ENCODE measurements around the gene TMA7.
"Not testable (repeated sequence)": the region's sequence is repeated elsewhere in the genome, so short reads cannot be mapped to it uniquely, and the experiment has no call there.

TMA7 gene

GRCh38 chr3:48459773-48460516 lies 19.9 kb downstream of the TMA7 start:
- Histone ChIP-seq H3K4me2 (ENCODE audit: low read depth, low read length) (no peak overlapping the region), H3K4me1 (ENCODE audit: low read length) (no peaks in the 10 kb centered on the region), H3K9me3 (replicated peaks; ENCODE audit: insufficient read depth, low read length) (no peaks in the 10 kb centered on the region), H3F3A (ENCODE audit: insufficient read depth, low read length) (no peaks in the 10 kb centered on the region), H3K27ac (ENCODE audit: low read length) (no peak overlapping the region), H3K9me2 (replicated peaks; ENCODE audit: insufficient read depth, low read length) (no peaks in the 10 kb centered on the region), H2AFZ (ENCODE audit: low read length) (no peak overlapping the region), H3K27me3 (replicated peaks; ENCODE audit: insufficient read depth, low read length) (no peaks in the 10 kb centered on the region), H4K20me1 (ENCODE audit: insufficient read depth, low read length) (no peaks in the 10 kb centered on the region), H3K36me3 (replicated peaks; ENCODE audit: insufficient read depth, low read length) (peaks cover 4% of the 10 kb centered on the region), H3K4me3 (ENCODE audit: low read length) (no peak overlapping the region), H3K9ac (ENCODE audit: low read length) (no peak overlapping the region), H3K79me2 (ENCODE audit: low read length) (no peaks in the 10 kb centered on the region)
- no peak for TF ChIP-seq EZH2phosphoT487 (IDR thresholded peaks at IDR 0.05; ENCODE audit: low read length)
- TF ChIP-seq, protein P1, sequence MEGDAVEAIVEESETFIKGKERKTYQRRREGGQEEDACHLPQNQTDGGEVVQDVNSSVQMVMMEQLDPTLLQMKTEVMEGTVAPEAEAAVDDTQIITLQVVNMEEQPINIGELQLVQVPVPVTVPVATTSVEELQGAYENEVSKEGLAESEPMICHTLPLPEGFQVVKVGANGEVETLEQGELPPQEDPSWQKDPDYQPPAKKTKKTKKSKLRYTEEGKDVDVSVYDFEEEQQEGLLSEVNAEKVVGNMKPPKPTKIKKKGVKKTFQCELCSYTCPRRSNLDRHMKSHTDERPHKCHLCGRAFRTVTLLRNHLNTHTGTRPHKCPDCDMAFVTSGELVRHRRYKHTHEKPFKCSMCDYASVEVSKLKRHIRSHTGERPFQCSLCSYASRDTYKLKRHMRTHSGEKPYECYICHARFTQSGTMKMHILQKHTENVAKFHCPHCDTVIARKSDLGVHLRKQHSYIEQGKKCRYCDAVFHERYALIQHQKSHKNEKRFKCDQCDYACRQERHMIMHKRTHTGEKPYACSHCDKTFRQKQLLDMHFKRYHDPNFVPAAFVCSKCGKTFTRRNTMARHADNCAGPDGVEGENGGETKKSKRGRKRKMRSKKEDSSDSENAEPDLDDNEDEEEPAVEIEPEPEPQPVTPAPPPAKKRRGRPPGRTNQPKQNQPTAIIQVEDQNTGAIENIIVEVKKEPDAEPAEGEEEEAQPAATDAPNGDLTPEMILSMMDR (IDR thresholded peaks at IDR 0.05; ENCODE audit: low read length): no peak
- no peak for TF ChIP-seq EZH2 (optimal IDR thresholded peaks at IDR 0.05; ENCODE audit: low read depth, low read length)
- no peak for DNase-seq

GRCh38 chr3:48460517-48460902 lies 20.5 kb downstream of the TMA7 start:
- Histone ChIP-seq H3K9ac (ENCODE audit: low read length) (no peak overlapping the region), H2AFZ (ENCODE audit: low read length) (no peak overlapping the region)

GRCh38 chr3:48461767-48462166 lies 21.7 kb downstream of the TMA7 start:
- H2AFZ ChIP-seq (ENCODE audit: low read length); H3K79me2 ChIP-seq (ENCODE audit: low read length); H3K27me3 ChIP-seq (replicated peaks; ENCODE audit: insufficient read depth, low read length); H3K27ac ChIP-seq (ENCODE audit: low read length); H3K4me1 ChIP-seq (ENCODE audit: low read length); H3K9me3 ChIP-seq (replicated peaks; ENCODE audit: insufficient read depth, low read length); DNase-seq; H3K9ac ChIP-seq (ENCODE audit: low read length); H3F3A ChIP-seq (ENCODE audit: insufficient read depth, low read length); H3K36me3 ChIP-seq (replicated peaks; ENCODE audit: insufficient read depth, low read length); H3K4me2 ChIP-seq (ENCODE audit: low read depth, low read length); H3K9me2 ChIP-seq (replicated peaks; ENCODE audit: insufficient read depth, low read length); H4K20me1 ChIP-seq (ENCODE audit: insufficient read depth, low read length); H3K4me3 ChIP-seq (ENCODE audit: low read length): not testable (repeated sequence)

More at GRCh38 chr3:48460517-48460902, 20.5 kb downstream of the TMA7 start:
- Histone ChIP-seq H3K9me3 (replicated peaks; ENCODE audit: insufficient read depth, low read length) (no peaks in the 10 kb centered on the region), H3K9me2 (replicated peaks; ENCODE audit: insufficient read depth, low read length) (no peaks in the 10 kb centered on the region), H3K4me1 (ENCODE audit: low read length) (peaks cover 3% of the 10 kb centered on the region), H3F3A (ENCODE audit: insufficient read depth, low read length) (no peaks in the 10 kb centered on the region), H3K4me2 (ENCODE audit: low read depth, low read length) (no peak overlapping the region), H3K27ac (ENCODE audit: low read length) (no peak overlapping the region), H3K27me3 (replicated peaks; ENCODE audit: insufficient read depth, low read length) (no peaks in the 10 kb centered on the region), H3K36me3 (replicated peaks; ENCODE audit: insufficient read depth, low read length) (peaks cover 4% of the 10 kb centered on the region), H3K79me2 (ENCODE audit: low read length) (no peaks in the 10 kb centered on the region), H4K20me1 (ENCODE audit: insufficient read depth, low read length) (no peaks in the 10 kb centered on the region), H3K4me3 (ENCODE audit: low read length) (no peak overlapping the region)
- no peak for DNase-seq
- TF ChIP-seq, protein P1 (IDR thresholded peaks at IDR 0.05; ENCODE audit: low read length): no peak
- TF ChIP-seq EZH2 (optimal IDR thresholded peaks at IDR 0.05; ENCODE audit: low read depth, low read length): no peak
- no peak for TF ChIP-seq EZH2phosphoT487 (IDR thresholded peaks at IDR 0.05; ENCODE audit: low read length)

GRCh38 chr3:48463703-48464102 lies 23.6 kb downstream of the TMA7 start:
- H3K4me1 ChIP-seq (ENCODE audit: low read length): peaks cover 21% of the 10 kb centered on the region
- DNase-seq: no peak
- H3K4me2 ChIP-seq (ENCODE audit: low read depth, low read length): no peak overlapping the region
- TF ChIP-seq EZH2 (optimal IDR thresholded peaks at IDR 0.05; ENCODE audit: low read depth, low read length) (no peak), EZH2phosphoT487 (IDR thresholded peaks at IDR 0.05; ENCODE audit: low read length) (no peak)
- TF ChIP-seq, protein P1 (IDR thresholded peaks at IDR 0.05; ENCODE audit: low read length): no peak
- no peak overlapping the region for H3K4me3 ChIP-seq (ENCODE audit: low read length)
- no peaks in the 10 kb centered on the region for H3K9me2 ChIP-seq (replicated peaks; ENCODE audit: insufficient read depth, low read length)
- peaks cover 2% of the 10 kb centered on the region; the same call in 1 of the 2 replicates for H3F3A ChIP-seq (ENCODE audit: insufficient read depth, low read length)
- peaks cover 4% of the 10 kb centered on the region for H3K36me3 ChIP-seq (replicated peaks; ENCODE audit: insufficient read depth, low read length)
- no peak overlapping the region for H3K9ac ChIP-seq (ENCODE audit: low read length)
- H4K20me1 ChIP-seq (ENCODE audit: insufficient read depth, low read length): no peaks in the 10 kb centered on the region
- no peaks in the 10 kb centered on the region for H3K9me3 ChIP-seq (replicated peaks; ENCODE audit: insufficient read depth, low read length)
- H3K27me3 ChIP-seq (replicated peaks; ENCODE audit: insufficient read depth, low read length): no peaks in the 10 kb centered on the region
- H2AFZ ChIP-seq (ENCODE audit: low read length): no peak overlapping the region
- peaks cover 27% of the 10 kb centered on the region for H3K79me2 ChIP-seq (ENCODE audit: low read length)
- no peak overlapping the region for H3K27ac ChIP-seq (ENCODE audit: low read length)
